Measurements from ENCODE around the gene TMEM150B.

Gene TMEM150B

GRCh38 chr19:55353803-55354697, 28.9 kb upstream of the TMEM150B start:
- no peaks in the 10 kb centered on the region for H3K79me2 ChIP-seq (ENCODE audit: insufficient read depth, low read length)
- H4K20me1 ChIP-seq (ENCODE audit: low read depth, low read length): no peaks in the 10 kb centered on the region
- H3K36me3 ChIP-seq (ENCODE audit: low read length): no peaks in the 10 kb centered on the region
- 0 out of 2 replicates have a peak overlapping the region, but pooled peaks have one; percentile 4 for H3K9ac ChIP-seq (ENCODE audit: low read length)
- no peak for TF ChIP-seq EZH2phosphoT487 (conservative IDR thresholded peaks at IDR 0.05; ENCODE audit: low read length)
- TF ChIP-seq CTCF (IDR thresholded peaks at IDR 0.05; ENCODE audit: insufficient read depth, low read length, poor library complexity, severe bottlenecking): no peak
- no peaks in the 10 kb centered on the region for H3K9me2 ChIP-seq (replicated peaks; ENCODE audit: insufficient read depth, low read length)
- H3K4me2 ChIP-seq (ENCODE audit: low read depth, low read length, poor library complexity, severe bottlenecking): peak overlapping the region; percentile 39
- no peak overlapping the region for H3K27ac ChIP-seq (ENCODE audit: low read depth, low read length)
- H3K9me3 ChIP-seq (ENCODE audit: insufficient read depth, low read length): no peaks in the 10 kb centered on the region
- H3K4me3 ChIP-seq (ENCODE audit: insufficient read depth, low read length, poor library complexity, severe bottlenecking): peak overlapping the region; percentile 7
- no peaks in the 10 kb centered on the region for H3F3A ChIP-seq (ENCODE audit: insufficient read depth)
- H2AFZ ChIP-seq (ENCODE audit: low read depth, low read length, severe bottlenecking): no peak overlapping the region
- H3K27me3 ChIP-seq (ENCODE audit: low read length): no peaks in the 10 kb centered on the region

GRCh38 chr19:55353356-55353802, 28.2 kb upstream of the TMEM150B start:
- no peaks in the 10 kb centered on the region for H3F3A ChIP-seq (ENCODE audit: insufficient read depth)
- no peaks in the 10 kb centered on the region for H3K27me3 ChIP-seq (ENCODE audit: low read length)
- H3K4me2 ChIP-seq (ENCODE audit: low read depth, low read length, poor library complexity, severe bottlenecking): peak overlapping the region; percentile 39
- H2AFZ ChIP-seq (ENCODE audit: low read depth, low read length, severe bottlenecking): no peak overlapping the region
- 0 out of 2 replicates have a peak overlapping the region, but pooled peaks have one; percentile 4 for H3K9ac ChIP-seq (ENCODE audit: low read length)
- H3K36me3 ChIP-seq (ENCODE audit: low read length): no peaks in the 10 kb centered on the region
- H3K9me2 ChIP-seq (replicated peaks; ENCODE audit: insufficient read depth, low read length): no peaks in the 10 kb centered on the region
- no peaks in the 10 kb centered on the region for H3K9me3 ChIP-seq (ENCODE audit: insufficient read depth, low read length)
- TF ChIP-seq EZH2phosphoT487 (conservative IDR thresholded peaks at IDR 0.05; ENCODE audit: low read length): no peak
- no peak for TF ChIP-seq CTCF (IDR thresholded peaks at IDR 0.05; ENCODE audit: insufficient read depth, low read length, poor library complexity, severe bottlenecking)
- peak overlapping the region; percentile 7 for H3K4me3 ChIP-seq (ENCODE audit: insufficient read depth, low read length, poor library complexity, severe bottlenecking)
- H4K20me1 ChIP-seq (ENCODE audit: low read depth, low read length): no peaks in the 10 kb centered on the region
- no peaks in the 10 kb centered on the region for H3K79me2 ChIP-seq (ENCODE audit: insufficient read depth, low read length)
- no peak overlapping the region for H3K27ac ChIP-seq (ENCODE audit: low read depth, low read length)

GRCh38 chr19:55352549-55353145, 27.5 kb upstream of the TMEM150B start:
- Histone ChIP-seq H3K27ac (ENCODE audit: low read depth, low read length) (no peak overlapping the region), H3K4me2 (ENCODE audit: low read depth, low read length, poor library complexity, severe bottlenecking) (no peak overlapping the region), H2AFZ (ENCODE audit: low read depth, low read length, severe bottlenecking) (no peak overlapping the region), H3K9me3 (ENCODE audit: insufficient read depth, low read length) (no peaks in the 10 kb centered on the region), H3K9ac (ENCODE audit: low read length) (no peak overlapping the region), H3K79me2 (ENCODE audit: insufficient read depth, low read length) (no peaks in the 10 kb centered on the region), H3K9me2 (replicated peaks; ENCODE audit: insufficient read depth, low read length) (no peaks in the 10 kb centered on the region), H3K27me3 (ENCODE audit: low read length) (no peaks in the 10 kb centered on the region), H3K36me3 (ENCODE audit: low read length) (no peaks in the 10 kb centered on the region), H3K4me3 (ENCODE audit: insufficient read depth, low read length, poor library complexity, severe bottlenecking) (no peak overlapping the region), H4K20me1 (ENCODE audit: low read depth, low read length) (no peaks in the 10 kb centered on the region), H3F3A (ENCODE audit: insufficient read depth) (no peaks in the 10 kb centered on the region)
- no peak for TF ChIP-seq EZH2phosphoT487 (conservative IDR thresholded peaks at IDR 0.05; ENCODE audit: low read length)
- TF ChIP-seq CTCF (IDR thresholded peaks at IDR 0.05; ENCODE audit: insufficient read depth, low read length, poor library complexity, severe bottlenecking): no peak

All from SU-DHL-6 (cell line).